Right kidney (tissue), 1 donor: ENCODE measurements around the gene ZNF385B.
"Not testable (repeated sequence)": the region's sequence is repeated elsewhere in the genome, so short reads cannot be mapped to it uniquely, and the experiment has no call there.

Experiments
- DNase-seq: peaks from one replicate; pipeline ENCODE4 v3.0.0-alpha.2; 2016

The ZNF385B gene

DNA sequence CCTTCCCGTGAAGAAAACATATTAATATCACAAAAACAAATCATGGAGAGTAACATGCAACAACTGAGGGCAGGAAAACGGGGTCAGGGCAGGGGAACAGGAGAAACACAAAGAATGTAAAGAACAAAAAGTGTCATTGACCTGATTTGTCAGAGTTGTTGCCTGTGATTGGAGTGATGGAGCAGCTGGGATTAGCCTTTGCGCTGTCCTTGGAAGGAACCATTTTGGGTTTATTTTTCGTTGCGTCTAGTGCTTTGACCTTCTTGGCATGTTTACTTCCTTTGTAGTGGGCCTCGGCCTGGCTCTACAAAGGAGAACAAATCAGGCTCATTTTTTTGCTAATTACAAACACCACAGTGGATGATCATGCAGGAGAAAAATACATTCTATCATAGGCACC is 378.3 kb downstream of the ZNF385B start:
- DNase-seq: no peak

DNA sequence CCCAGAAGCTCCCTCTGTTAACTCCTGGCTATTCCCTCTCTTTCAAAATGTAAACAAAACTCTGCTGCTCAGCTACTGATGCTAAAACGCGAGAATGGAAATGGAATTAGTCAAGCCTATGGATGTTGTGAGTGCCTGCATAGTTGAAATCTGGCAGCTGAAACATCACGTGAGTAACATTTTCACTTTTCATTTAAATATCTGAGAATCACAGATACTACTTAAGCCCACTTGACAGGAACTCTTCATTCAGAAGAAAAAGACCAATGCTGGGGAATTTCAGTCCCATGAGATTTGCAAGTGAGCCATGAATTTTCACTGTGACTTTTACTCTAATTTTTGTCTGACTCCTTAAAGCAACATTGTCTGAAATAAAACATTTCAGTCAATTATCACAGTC is 381.5 kb downstream of the ZNF385B start:
- no peak for DNase-seq

GRCh38 chr2:179478771-179479170 is 382.6 kb downstream of the ZNF385B start:
- DNase-seq: no peak

DNA sequence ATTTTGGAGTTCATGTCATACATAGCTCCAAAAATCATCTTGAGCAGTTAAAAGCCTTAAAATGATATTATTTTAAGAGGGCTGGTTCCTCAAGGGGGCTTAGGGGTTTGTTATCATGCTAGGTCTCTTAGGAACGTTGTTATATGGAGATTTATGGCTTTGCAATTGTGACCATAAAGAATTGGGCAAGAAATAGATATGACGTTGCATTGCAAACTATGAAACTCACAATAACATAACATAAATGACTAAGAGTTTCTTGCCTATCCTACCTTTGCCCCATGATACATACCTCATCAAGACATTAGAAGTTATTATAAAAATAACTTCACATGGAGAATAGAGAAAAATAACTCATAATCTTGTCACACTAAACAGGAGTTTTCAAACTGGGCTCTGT is 390.4 kb downstream of the ZNF385B start:
- DNase-seq: no peak

- DNase-seq: no peak
Measured at GRCh38 chr2:179470089-179470488, 391.3 kb downstream of the ZNF385B start.

- no peak for DNase-seq
Measured at GRCh38 chr2:179467960-179468359, 393.5 kb downstream of the ZNF385B start.

GRCh38 chr2:179467111-179467510 is 394.3 kb downstream of the ZNF385B start:
- DNase-seq: no peak

GRCh38 chr2:179461420-179461819 is 400.0 kb downstream of the ZNF385B start:
- no peak for DNase-seq

GRCh38 chr2:179460181-179460929 is 401.1 kb downstream of the ZNF385B start:
- DNase-seq: no peak

DNA sequence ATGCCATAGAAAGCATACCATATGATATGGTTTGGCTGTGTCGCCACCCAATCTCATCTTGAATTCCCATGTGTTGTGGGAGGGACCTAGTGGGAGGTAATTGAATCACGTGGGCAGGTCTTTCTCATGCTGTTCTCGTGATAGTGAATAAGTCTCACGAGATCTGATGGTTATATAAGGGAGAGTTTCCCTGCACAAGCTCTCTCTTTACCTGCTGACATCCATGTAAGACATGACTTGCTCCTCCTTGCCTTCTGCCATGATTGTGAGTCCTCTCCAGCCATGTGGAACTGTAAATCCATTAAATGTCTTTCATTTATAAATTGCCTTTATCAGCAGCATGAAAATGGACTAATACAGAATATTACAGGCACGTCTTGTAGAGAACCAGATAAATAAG is 403.3 kb downstream of the ZNF385B start:
- not testable (repeated sequence) for DNase-seq

DNA sequence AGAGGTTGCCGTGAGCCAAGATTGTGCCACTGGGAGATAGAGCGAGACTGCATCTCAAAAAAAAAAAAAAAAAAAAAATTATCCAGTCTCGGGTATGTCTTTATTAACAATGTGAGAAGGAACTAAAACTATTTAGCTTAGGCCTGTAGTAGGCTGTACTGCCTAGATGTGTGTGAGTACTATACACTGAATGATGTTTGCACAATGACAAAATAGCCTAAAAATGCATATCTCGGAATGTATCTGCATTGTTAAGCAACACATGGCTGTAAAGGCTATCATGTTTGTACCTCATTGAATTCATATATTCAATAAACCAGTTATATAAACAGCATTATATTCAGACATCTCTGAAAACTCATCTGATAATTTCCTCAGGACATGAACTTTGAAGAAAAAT is 405.6 kb downstream of the ZNF385B start:
- DNase-seq: no peak

GRCh38 chr2:179455172-179455524 is 406.3 kb downstream of the ZNF385B start:
- no peak for DNase-seq

DNA sequence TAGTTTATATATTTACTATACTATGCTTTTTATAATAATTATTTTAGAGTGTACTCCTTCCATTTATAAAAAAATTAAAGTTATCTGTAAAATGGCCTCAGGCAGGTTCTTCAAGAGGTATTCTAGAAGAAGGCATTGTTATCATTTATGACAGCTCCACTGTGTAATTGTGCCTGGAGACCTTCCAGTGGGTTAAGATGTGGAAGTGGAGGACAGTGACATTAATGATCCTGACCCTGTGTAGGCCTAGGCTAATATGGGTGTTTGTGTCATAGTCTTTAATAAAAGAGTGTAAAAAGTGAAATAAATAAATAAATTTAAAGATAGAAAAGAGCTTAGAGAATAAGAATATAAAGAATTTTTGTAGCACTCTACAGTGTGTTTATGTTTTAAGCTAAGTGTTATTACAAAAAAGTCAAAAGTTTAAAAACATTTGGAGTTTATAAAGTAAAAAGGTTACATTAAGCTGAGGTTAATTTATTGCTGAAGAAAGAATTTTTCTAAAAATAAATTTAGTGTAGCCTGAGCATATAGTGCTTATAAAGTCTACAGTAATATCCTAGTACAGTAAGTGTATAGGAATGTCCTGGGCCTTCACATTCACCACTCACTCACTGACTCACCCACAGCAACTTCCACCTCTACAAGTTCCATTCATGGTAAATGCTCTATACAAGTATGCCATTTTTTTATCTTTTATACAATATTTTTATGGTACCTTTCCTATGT is 406.8 kb downstream of the ZNF385B start:
- no peak for DNase-seq

DNA sequence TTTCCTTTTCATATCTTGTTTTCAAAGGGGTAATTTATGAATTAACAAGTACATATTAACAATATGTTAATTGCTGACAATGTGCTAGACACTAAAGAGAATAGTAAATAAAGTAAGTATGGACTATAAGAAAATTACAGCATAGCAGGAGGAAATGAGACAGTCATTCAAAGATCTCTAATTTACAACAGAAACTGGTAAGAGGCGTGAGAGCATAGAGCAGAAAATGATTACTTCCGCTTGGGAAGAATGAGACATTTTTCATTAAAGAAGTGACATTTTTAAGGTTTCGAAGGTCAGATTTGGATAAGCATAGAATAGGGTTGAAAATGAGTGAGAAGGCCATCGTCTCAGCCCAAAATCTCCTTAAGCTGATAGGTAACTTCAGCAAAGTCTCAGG is 412.4 kb downstream of the ZNF385B start:
- no peak for DNase-seq

DNA sequence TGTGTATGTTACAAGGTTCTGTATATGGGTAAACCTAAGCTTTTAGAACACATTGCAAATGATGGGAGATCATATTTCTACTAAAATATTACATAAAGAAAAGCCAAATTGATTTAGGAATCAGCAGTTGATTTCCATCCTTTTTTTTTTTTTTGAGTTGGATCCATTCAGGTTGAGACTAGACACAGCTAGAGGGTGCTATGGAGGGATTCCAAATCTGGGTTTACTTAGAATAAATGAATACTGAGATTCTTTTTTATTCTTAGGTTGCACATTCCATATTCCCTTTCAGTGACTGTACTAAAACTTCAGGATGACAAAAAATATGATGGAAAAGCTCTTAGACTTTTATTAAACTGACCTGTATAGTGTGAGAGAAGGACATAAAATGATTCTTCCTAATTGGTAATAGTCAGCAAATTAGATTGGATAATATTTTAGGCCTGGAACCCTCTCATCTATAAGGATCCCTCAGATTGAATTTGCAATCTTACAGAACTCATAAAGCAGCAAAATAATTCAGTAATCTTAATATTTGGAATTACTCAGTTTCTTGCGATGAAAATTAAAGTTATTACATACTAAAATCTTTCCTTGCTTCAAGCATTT is 413.5 kb downstream of the ZNF385B start:
- DNase-seq: no peak

DNA sequence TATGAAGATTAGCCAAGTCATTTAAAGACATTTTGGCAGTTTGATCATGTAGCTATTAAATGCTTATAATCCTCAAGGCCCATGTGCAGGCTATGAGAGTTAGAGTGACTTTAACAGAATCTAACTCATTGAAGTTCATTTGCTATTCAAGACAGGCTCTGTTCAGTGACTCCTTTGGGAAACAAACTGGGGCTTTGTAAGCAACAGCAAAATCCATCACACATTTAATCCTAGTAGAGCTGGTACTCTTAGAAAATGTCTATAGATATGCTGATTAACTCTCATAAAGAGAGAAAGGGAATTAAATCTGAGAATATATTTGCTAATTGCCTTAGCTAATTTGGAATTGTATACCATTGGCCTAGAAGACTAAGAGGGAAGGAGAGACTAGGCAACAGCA is 414.0 kb downstream of the ZNF385B start:
- no peak for DNase-seq

DNA sequence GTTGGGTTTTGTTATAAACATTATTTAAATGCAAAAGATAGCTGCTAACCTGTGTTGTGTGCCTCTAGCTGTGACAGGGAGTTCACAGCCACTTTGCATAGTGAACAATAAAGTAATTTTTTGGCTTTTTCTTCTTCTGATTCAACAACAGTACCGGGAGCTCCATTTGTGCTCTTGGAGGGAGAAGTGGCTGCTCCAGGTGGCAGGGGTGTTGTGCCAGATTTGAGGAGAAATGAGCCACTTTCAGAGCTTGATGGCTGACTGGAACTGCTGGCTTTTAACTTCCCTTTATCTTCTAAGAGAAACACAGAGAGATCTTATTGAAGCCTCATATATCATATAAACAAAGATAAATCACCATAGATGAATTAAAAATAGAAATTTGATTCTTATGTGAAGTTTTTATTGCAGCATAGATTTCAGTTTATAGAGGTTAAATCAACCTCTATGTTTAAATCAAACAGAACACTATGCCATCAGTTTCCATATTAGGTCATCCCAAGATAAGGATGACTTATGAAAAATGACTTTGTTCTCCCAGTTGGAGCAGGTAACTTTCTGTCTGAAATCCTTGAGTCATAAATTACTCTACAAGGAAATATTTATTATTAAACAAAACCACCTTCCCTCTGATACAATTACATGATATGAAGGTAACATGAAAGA is 414.8 kb downstream of the ZNF385B start:
- no peak for DNase-seq

- DNase-seq: no peak
Measured at GRCh38 chr2:179444056-179444455, 417.4 kb downstream of the ZNF385B start.

GRCh38 chr2:179443180-179443579 is 418.2 kb downstream of the ZNF385B start:
- no peak for DNase-seq

- DNase-seq: no peak
Measured at GRCh38 chr2:179442206-179442605, 419.2 kb downstream of the ZNF385B start.

DNA sequence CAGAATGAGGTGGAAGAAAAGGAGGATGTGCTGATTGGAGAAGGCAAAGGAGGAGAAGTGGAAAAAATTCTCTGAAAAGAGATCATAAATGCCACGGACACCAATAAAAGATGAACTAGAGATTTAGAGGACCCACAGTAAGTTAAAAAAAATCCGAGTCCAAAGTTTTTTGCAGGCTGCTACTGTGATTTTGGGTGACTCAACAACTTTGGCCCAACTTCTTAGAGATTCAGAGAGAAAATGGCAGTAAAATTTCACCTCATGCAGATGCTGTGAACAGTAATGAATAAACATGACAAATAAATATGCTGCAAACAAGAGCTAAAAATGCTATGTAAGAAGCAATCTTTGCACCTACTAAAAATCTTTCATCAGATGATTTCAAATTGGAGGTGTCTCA is 419.9 kb downstream of the ZNF385B start:
- DNase-seq: no peak

- no peak for DNase-seq
Measured at GRCh38 chr2:179440642-179441251, 420.7 kb downstream of the ZNF385B start.

DNA sequence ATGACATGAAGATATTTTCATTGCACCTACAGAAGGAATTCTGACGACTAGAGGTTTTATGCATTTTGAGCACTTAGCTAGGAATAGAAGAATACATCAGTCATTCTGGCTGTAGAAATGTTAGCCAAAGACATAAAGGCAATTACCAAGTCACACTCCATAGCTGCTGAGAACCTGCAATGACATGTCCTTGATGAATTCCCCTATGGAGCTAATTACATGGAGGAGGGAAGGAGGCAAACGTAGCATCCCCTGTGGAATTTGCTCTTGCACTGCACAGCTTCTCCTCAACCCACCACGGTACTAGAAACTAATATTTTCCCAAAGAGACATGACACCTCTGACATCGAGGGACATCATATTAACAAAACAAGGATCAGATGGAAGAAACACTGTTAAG is 422.8 kb downstream of the ZNF385B start:
- no peak for DNase-seq
